Measurements from ENCODE around the gene TBX19. TPM values are rescaled to one million over a fixed set of nuclear protein-coding genes. Genes with fewer than 3 reads are reported as not detected.

The TBX19 gene
- total RNA-seq, 8 experiments from 2014 or later: 0.58 to 2.4 (median 0.93) TPM

- Histone ChIP-seq H3K27ac (no peak overlapping the region), H3K4me3 (no peak overlapping the region), H3K4me1 (replicated peaks in 1 of 2) (no peaks in the 10 kb centered on the region)
- in situ Hi-C loops (cut with MboI; ENCODE audit: low pct_unique_long_range_greater_than_20kb in 2 of 9, low sequenced_read_pairs in 9 of 9, unreplicated experiment in 9 of 9): no loop called here
- 22 to 95% (median 81%) methylated on average over 3 to 7 of the region's 7 CpGs for WGBS, 10 experiments
- ATAC-seq (replicated peaks in 6 of 8): peak in 3 of 8 experiments; percentile 16 to 53 (median 51)
Measured at GRCh38 chr1:168360151-168361021, 79.7 kb downstream of the TBX19 start.

GRCh38 chr1:168361252-168361651 lies 80.6 kb downstream of the TBX19 start:
- no peak for ATAC-seq (replicated peaks in 6 of 8)
- H3K27ac ChIP-seq: no peak overlapping the region
- in situ Hi-C loops (cut with MboI; ENCODE audit: low pct_unique_long_range_greater_than_20kb in 2 of 9, low sequenced_read_pairs in 9 of 9, unreplicated experiment in 9 of 9): no loop called here
- no peak overlapping the region for H3K4me3 ChIP-seq
- no peaks in the 10 kb centered on the region for H3K4me1 ChIP-seq (replicated peaks in 1 of 2)
- 20 to 95% (median 68%) methylated on average over 1 to 2 of the region's 2 CpGs; no CpG with 5 or more reads in 2 of the 10 experiments for WGBS, 10 experiments

GRCh38 chr1:168362991-168363390 lies 82.3 kb downstream of the TBX19 start:
- Histone ChIP-seq H3K4me1 (replicated peaks in 1 of 2) (no peaks in the 10 kb centered on the region), H3K27ac (no peak overlapping the region), H3K4me3 (no peak overlapping the region)
- WGBS, 10 experiments: 60 to 96% (median 81%) methylated on average over 1 to 4 of the region's 4 CpGs
- ATAC-seq (replicated peaks in 6 of 8): no peak
- in situ Hi-C loops (cut with MboI; ENCODE audit: low pct_unique_long_range_greater_than_20kb in 2 of 9, low sequenced_read_pairs in 9 of 9, unreplicated experiment in 9 of 9): no loop called here

Other genes with a start within 250 kb of the TBX19 start
- gene GPR161, start 143.9 kb upstream of the TBX19 start, total RNA-seq: 10 to 100 TPM in 5 of 8 experiments, 1 to 10 TPM in 3; 2.3 to 36.7 (median 16.3) TPM
- 100 to 1,000 TPM in 1 of 8 experiments, 10 to 100 TPM in 7; 27.1 to 103 (median 59.4) TPM for gene TIPRL, start 101.9 kb upstream of the TBX19 start, total RNA-seq
- gene SFT2D2, start 54.9 kb upstream of the TBX19 start, total RNA-seq: 10 to 100 TPM; 11.8 to 39.5 (median 23.6) TPM